HEK293 (cell line): ENCODE data around the gene SSR1.

Experiments
- SCRT2 ChIP-seq: fragments of 450-650 bp; formaldehyde crosslinking; IDR thresholded peaks from 2 replicates; pipeline ENCODE4 v1.5.1; 2016; ENCODE audit warnings: missing biosample characterization, missing genetic modification characterization
- YY1 ChIP-seq: fragments of 450-650 bp; formaldehyde crosslinking; IDR thresholded peaks from 2 replicates; pipeline ENCODE4 v1.5.1; 2018; ENCODE audit warnings: missing biosample characterization, missing genetic modification characterization
- ZBTB21 ChIP-seq: fragments of 450-650 bp; formaldehyde crosslinking; IDR thresholded peaks from 2 replicates; pipeline ENCODE4 v1.5.1; 2017; ENCODE audit warnings: missing biosample characterization, missing genetic modification characterization
- ZNF19 ChIP-seq: fragments of 450-650 bp; formaldehyde crosslinking; IDR thresholded peaks from 2 replicates; pipeline ENCODE4; 2016; ENCODE audit warnings: missing biosample characterization, missing genetic modification characterization, low read depth
- ZNF274 ChIP-seq, 2 experiments: fragments of 200-500 bp in 1 of 2; fragments of 450-650 bp in 1 of 2; sonication (Bioruptor generic) in 1 of 2; formaldehyde crosslinking in 1 of 2; IDR thresholded peaks; 2 replicates each; pipeline versions ENCODE4 v1.5.1 to v1.6.1; 2014 to 2016; ENCODE audit warnings: borderline replicate concordance in 1 of 2, inconsistent platforms in 1 of 2, low read length in 1 of 2, missing biosample characterization in 1 of 2, missing genetic modification characterization in 1 of 2
- ZNF792 ChIP-seq: fragments of 450-650 bp; formaldehyde crosslinking; IDR thresholded peaks from 2 replicates; pipeline ENCODE4 v1.5.1; 2016; ENCODE audit warnings: missing biosample characterization, missing genetic modification characterization
- TF ChIP-seq, protein P1 (sequence below): fragments of 450-650 bp; formaldehyde crosslinking; IDR thresholded peaks from 2 replicates; pipeline ENCODE4 v1.5.1; 2016; ENCODE audit warnings: missing biosample characterization, missing genetic modification characterization
- TF ChIP-seq, protein P2 (sequence below): fragments of 450-650 bp; formaldehyde crosslinking; IDR thresholded peaks from 2 replicates; pipeline ENCODE4 v1.5.1; 2016; ENCODE audit warnings: missing biosample characterization, missing genetic modification characterization
- TF ChIP-seq, protein P3 (sequence below): fragments of 450-650 bp; formaldehyde crosslinking; IDR thresholded peaks from 2 replicates; pipeline ENCODE4 v1.5.1; 2016; ENCODE audit warnings: missing biosample characterization, missing genetic modification characterization
- TF ChIP-seq, protein P4 (sequence below): sonication (generic); formaldehyde crosslinking; IDR thresholded peaks from 2 replicates; pipeline ENCODE4 v1.8.1; 2022; ENCODE audit warnings: mild to moderate bottlenecking, moderate library complexity, missing genetic modification reagents

DNA sequence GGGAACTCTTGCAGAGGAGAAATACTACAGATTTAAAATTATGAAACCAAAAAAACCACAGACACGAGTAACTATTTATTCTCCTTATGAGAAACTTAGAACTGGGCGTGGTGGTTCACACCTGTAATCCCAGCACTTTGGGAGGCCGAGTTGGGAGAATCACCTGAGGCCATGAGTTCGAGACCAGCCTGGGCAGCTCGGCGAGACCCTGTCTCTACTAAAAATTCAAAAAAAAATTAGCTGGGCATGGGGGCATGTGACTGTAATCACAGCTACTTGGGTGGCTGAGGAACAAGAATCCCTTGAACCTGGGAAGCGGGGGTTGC, 36.8 kb downstream of the SSR1 start:
- TF ChIP-seq, protein P1, sequence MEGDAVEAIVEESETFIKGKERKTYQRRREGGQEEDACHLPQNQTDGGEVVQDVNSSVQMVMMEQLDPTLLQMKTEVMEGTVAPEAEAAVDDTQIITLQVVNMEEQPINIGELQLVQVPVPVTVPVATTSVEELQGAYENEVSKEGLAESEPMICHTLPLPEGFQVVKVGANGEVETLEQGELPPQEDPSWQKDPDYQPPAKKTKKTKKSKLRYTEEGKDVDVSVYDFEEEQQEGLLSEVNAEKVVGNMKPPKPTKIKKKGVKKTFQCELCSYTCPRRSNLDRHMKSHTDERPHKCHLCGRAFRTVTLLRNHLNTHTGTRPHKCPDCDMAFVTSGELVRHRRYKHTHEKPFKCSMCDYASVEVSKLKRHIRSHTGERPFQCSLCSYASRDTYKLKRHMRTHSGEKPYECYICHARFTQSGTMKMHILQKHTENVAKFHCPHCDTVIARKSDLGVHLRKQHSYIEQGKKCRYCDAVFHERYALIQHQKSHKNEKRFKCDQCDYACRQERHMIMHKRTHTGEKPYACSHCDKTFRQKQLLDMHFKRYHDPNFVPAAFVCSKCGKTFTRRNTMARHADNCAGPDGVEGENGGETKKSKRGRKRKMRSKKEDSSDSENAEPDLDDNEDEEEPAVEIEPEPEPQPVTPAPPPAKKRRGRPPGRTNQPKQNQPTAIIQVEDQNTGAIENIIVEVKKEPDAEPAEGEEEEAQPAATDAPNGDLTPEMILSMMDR (tag by site-specific recombination): no peak
- TF ChIP-seq YY1 (tag by site-specific recombination): no peak
- TF ChIP-seq ZNF792: no peak
- no peak for TF ChIP-seq ZNF274 (IDR thresholded peaks at IDR 0.05; ENCODE audit: low read length)
- no peak for TF ChIP-seq ZNF274 (tag by site-specific recombination; IDR thresholded peaks at IDR 0.05; ENCODE audit: borderline replicate concordance)
- TF ChIP-seq, protein P2, sequence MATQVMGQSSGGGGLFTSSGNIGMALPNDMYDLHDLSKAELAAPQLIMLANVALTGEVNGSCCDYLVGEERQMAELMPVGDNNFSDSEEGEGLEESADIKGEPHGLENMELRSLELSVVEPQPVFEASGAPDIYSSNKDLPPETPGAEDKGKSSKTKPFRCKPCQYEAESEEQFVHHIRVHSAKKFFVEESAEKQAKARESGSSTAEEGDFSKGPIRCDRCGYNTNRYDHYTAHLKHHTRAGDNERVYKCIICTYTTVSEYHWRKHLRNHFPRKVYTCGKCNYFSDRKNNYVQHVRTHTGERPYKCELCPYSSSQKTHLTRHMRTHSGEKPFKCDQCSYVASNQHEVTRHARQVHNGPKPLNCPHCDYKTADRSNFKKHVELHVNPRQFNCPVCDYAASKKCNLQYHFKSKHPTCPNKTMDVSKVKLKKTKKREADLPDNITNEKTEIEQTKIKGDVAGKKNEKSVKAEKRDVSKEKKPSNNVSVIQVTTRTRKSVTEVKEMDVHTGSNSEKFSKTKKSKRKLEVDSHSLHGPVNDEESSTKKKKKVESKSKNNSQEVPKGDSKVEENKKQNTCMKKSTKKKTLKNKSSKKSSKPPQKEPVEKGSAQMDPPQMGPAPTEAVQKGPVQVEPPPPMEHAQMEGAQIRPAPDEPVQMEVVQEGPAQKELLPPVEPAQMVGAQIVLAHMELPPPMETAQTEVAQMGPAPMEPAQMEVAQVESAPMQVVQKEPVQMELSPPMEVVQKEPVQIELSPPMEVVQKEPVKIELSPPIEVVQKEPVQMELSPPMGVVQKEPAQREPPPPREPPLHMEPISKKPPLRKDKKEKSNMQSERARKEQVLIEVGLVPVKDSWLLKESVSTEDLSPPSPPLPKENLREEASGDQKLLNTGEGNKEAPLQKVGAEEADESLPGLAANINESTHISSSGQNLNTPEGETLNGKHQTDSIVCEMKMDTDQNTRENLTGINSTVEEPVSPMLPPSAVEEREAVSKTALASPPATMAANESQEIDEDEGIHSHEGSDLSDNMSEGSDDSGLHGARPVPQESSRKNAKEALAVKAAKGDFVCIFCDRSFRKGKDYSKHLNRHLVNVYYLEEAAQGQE (tag by site-specific recombination): no peak
- TF ChIP-seq, protein P3, sequence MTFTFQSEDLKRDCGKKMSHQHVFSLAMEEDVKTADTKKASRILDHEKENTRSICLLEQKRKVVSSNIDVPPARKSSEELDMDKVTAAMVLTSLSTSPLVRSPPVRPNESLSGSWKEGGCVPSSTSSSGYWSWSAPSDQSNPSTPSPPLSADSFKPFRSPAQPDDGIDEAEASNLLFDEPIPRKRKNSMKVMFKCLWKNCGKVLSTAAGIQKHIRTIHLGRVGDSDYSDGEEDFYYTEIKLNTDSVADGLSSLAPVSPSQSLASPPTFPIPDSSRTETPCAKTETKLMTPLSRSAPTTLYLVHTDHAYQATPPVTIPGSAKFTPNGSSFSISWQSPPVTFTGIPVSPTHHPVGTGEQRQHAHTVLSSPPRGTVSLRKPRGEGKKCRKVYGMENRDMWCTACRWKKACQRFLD (tag by site-specific recombination): no peak
- TF ChIP-seq SCRT2 (tag by site-specific recombination): no peak
- no peak for TF ChIP-seq ZBTB21 (tag by site-specific recombination)
- TF ChIP-seq, protein P4, sequence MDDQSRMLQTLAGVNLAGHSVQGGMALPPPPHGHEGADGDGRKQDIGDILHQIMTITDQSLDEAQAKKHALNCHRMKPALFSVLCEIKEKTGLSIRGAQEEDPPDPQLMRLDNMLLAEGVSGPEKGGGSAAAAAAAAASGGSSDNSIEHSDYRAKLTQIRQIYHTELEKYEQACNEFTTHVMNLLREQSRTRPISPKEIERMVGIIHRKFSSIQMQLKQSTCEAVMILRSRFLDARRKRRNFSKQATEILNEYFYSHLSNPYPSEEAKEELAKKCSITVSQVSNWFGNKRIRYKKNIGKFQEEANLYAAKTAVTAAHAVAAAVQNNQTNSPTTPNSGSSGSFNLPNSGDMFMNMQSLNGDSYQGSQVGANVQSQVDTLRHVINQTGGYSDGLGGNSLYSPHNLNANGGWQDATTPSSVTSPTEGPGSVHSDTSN: no peak
- no peak for TF ChIP-seq ZNF19 (tag by site-specific recombination)
